Choroid plexus epithelial cell (primary cell): Measurements from ENCODE around the gene SCFD2.

Source experiments
- DNase-seq: peaks from one replicate; pipeline ENCODE4 v3.0.0-alpha.2; 2010; ENCODE audit warnings: low read depth
- H3K4me3 ChIP-seq: 2 replicates; pipeline ENCODE4 v1.5.1; 2011; ENCODE audit warnings: low read depth, mild to moderate bottlenecking, control low read depth, low read length, moderate library complexity
- TF ChIP-seq, protein P1 (sequence below): conservative IDR thresholded peaks from 2 replicates; pipeline ENCODE4 v1.5.1; 2011; ENCODE audit warnings: low read depth, mild to moderate bottlenecking, control low read depth, inconsistent platforms, low read length, moderate library complexity

The SCFD2 gene

DNA sequence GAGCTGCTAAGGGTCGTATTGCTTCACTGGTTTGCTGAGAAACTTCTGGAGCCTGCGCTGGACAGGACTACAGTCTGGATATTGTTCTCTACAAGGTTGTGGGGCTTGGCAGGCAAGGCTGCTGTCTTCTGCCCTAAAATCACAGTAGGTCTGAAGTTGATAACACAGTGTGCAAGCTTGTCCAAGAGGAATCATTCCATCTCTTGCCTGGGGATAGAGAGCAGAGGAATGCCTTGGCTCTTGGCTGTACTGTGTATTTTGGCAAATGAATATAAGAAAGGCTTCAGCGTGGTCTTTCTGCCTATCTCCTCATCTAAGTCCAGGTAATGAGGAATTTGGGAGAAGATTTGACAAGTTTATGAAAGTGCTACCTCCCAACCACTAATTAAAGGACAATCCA is 513.1 kb downstream of the SCFD2 start:
- H3K4me3 ChIP-seq = no peak overlapping the region
- TF ChIP-seq, protein P1, sequence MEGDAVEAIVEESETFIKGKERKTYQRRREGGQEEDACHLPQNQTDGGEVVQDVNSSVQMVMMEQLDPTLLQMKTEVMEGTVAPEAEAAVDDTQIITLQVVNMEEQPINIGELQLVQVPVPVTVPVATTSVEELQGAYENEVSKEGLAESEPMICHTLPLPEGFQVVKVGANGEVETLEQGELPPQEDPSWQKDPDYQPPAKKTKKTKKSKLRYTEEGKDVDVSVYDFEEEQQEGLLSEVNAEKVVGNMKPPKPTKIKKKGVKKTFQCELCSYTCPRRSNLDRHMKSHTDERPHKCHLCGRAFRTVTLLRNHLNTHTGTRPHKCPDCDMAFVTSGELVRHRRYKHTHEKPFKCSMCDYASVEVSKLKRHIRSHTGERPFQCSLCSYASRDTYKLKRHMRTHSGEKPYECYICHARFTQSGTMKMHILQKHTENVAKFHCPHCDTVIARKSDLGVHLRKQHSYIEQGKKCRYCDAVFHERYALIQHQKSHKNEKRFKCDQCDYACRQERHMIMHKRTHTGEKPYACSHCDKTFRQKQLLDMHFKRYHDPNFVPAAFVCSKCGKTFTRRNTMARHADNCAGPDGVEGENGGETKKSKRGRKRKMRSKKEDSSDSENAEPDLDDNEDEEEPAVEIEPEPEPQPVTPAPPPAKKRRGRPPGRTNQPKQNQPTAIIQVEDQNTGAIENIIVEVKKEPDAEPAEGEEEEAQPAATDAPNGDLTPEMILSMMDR = no peak
- DNase-seq = no peak

- no peak for DNase-seq
- TF ChIP-seq, protein P1 = no peak
These were observed 513.8 kb downstream of the SCFD2 start for GRCh38 chr4:52852041-52852440.

GRCh38 chr4:52850406-52851124 is 515.3 kb downstream of the SCFD2 start:
- no peak overlapping the region for H3K4me3 ChIP-seq
- TF ChIP-seq, protein P1 = no peak
- DNase-seq = no peak

More at GRCh38 chr4:52852041-52852440, 513.8 kb downstream of the SCFD2 start:
- H3K4me3 ChIP-seq = no peak overlapping the region

- H3K4me3 ChIP-seq = no peak overlapping the region
- TF ChIP-seq, protein P1 = no peak
- no peak for DNase-seq
These were observed 517.6 kb downstream of the SCFD2 start for GRCh38 chr4:52848254-52848653.

DNA sequence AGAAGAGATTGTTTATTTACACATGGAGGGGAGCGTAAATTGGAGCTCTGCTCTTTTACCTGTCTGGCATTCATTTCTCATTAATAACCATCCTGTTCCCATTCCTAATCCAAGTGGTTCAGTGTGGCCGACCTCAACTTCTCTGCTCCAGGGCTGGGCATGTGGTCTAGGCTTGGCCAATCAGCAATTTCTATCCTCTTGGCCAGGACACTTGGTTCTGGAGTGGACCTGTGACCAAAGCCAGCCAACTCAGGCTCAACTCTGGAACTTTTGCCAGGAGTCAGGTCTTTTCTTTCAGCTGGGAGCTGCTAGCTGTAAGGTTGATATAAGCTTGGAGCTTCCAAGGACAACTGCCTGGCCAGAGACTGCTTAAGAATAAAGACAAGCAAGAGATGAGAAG is 519.4 kb downstream of the SCFD2 start:
- TF ChIP-seq, protein P1 = no peak
- no peak overlapping the region for H3K4me3 ChIP-seq
- no peak for DNase-seq

DNA sequence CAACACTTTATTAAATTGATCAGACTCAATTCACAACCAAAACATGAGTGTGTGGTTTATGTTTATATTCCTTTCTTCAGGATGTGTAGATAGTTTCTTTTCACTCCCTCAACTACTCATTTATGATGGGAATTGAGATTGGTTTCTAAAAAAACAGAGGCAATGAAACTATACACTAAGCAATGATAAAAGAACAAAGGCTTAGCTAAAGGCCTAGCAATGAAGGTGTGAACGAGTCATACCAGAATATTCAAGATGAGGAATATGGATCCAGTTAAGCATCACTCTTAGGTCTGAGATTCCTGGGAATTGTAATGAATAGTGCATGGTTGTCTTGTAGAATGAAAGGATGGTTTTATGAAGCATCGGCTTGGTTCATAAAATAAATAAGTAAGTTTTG is 521.3 kb downstream of the SCFD2 start:
- TF ChIP-seq, protein P1 = no peak
- DNase-seq = no peak
- no peak overlapping the region for H3K4me3 ChIP-seq

DNA sequence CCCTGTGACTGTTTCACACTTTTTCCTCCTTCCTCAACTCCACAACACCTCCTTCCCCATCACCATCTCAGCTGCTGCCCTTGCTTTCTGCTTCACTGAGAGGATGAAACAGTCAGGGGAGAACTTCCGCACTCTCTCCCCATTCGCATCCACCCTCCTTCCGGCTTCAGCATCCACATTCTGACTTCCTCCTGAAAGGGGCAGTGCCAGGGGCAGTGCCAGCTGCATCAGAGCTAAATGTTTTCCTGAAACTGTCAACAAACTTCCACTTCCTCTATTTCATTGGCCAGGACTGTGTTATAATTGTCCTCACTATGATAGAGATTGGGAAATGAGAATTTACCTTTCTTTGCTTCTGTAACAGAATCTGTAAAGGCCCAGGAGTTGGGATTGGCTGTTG is 521.9 kb downstream of the SCFD2 start:
- TF ChIP-seq, protein P1 = no peak
- H3K4me3 ChIP-seq = no peak overlapping the region
- DNase-seq = no peak
